GM04503 (cell line): Measurements from ENCODE around the gene LIPC.
A peak's percentile ranks its signal among the peaks of the same experiment; 100 is the strongest.

Experiments used
- DNase-seq: peaks from one replicate; pipeline ENCODE4 v3.0.0-alpha.2; 2012; ENCODE audit warnings: low read depth

The LIPC gene

DNA sequence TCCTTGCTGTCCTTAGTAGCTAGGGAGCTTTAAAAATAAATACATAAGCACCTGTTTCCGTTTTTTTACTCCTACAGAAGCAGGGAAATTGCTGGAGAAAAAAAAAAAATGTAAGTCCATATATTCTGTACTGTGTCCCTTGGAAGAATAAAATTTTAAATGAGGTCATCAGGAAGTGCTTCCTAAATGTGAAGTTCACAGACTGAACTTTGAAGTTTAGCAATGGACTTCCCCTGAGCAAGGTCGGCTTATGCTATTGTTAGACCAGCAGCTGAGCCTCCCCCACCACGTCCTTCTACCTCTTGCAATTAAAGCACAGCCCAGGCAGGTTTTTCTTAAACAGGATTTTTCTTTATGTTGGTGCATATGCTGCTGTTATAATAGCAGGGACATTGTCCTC, 26.3 kb downstream of the LIPC start:
- no peak for DNase-seq

DNA sequence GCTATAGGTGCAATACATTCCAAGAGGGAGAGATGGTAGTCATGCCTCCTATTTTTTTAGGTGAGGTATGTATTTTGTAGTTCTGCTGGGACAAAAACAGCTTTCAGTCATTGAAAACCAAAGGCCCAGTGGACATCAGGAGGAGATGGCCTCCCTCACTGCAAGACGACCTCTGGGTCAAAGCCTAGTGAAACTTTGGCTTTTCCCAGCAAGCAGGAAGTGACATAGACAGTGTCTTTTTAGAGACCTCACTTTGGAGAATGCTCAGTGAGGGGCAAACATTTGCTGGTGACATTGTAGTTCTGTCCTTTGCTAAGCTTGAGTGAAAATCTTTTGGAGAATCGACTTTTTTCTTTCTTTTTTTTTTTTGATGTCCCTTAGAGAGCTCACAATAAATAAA, 27.3 kb downstream of the LIPC start:
- DNase-seq = no peak

DNA sequence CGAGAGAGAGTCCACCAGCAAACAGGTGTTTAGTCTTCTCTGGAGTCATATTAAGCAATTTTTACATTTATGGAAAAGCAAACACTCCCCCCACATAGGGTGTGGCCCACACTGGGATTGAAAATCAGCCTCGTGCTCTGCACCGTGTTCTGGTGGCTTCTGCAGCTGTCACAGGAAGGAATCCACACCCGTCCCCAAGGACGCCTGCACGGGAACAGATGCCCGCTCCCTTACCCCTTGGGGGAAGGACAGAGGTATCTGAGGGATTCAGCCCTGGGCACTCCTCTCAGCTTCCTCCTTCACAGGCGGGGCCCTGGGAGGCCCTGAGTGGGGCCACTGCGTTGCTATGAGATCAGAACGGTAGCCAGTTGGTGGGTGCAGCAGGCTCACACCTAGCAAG, 27.8 kb downstream of the LIPC start:
- no peak for DNase-seq

DNA sequence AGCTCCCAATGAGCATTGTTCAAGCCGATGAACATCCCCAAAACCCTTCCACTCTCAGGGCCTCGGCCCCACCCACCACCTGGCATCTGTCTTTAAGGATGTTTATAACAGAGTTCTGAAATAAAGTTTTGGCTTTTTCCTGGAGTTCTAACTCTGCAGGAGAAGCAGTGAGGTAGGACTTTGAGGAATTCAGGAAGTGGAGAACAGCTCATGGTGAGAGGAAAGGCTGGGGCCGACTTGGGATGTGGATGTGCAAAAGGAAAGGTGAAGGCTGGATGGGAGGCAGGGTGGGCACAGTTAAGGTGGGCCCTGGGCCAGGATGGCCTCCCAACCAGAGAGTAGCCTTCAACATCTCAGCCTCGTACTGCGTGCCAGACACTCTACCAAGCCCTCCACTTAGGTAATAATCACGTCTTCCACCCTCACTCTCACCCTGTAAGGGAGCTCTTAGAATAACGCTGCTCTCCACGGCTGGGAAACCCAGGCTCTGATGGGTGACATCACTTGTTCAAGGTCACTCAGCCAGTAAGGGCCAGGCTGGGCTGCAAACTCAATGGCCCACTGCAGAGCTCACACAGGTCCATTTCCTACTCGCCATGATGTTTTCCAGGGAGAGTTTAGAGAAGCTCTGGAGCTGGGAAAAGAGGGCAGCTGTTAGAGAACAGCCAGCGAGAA, 28.5 kb downstream of the LIPC start:
- no peak for DNase-seq

DNA sequence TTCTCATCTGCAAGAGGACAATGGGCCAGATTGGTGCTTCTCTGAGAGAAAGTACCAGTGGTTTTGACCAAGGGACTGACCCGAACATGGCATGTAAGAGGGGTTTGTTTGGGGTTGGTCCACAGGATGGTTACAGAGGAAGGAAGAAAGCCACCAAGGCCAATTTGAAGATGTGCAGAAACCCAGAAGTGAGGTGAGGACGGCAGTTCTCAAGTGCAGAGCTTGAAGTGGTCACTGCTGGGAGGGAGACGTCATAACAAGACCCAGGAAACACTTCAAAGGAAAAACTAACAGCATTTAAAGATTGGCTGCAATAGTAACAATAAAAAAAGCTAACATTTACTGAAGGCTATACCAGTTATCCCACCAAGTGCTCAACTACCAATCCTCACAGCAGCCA, 29.1 kb downstream of the LIPC start:
- no peak for DNase-seq

DNA sequence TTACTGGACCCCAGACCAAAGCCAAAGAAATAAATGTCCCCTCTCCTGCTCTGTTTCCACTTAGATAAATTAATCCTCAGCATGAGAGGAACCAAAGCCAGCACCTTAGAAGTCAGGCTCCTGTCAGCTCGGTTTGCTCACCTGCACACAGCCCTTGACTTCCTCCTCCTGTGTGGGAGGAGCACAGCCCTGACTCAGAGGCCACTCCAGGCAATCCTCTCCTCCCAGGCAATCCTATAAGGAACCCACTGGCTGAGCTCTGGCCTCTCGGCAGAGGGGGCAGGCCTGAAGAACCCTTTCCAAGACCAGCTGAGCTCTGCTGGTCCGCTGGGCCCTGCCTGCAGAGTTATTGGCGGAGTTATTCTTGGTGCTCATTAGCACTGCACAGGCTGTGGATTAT, 30.8 kb downstream of the LIPC start:
- no peak for DNase-seq

DNA sequence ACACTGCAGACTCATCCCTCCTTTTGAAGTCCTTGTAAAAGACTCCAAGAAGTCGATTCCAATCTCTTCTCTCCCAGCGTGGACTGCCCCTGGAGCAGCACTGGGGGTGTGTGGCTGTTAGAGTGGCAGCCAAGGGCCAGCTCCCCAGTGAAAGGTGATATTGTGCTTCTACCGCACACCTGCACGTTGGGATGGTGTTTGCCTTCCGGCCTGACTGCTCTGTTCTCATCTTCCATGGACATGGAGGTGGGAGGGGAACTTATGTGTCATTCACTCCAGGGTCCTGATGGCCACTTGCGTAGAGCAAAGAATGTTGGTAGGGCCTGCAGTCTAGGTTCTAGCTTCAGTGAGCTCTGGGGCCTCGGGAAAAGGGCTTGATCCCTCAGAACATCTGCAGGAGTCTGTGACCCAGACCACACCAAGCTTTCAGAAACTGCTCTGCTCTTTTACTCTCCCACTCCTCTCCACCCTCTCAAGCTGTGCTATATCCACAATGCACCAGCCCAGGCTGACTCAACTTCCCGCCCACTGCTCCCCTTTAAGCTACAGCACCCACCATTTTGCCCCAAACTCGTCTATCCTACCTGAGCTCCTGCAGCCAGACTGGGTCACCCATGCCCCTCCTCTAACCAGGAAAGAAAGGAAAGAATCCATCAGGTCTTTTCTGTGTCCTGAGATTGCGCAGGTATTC, 31.3 kb downstream of the LIPC start:
- no peak for DNase-seq

DNA sequence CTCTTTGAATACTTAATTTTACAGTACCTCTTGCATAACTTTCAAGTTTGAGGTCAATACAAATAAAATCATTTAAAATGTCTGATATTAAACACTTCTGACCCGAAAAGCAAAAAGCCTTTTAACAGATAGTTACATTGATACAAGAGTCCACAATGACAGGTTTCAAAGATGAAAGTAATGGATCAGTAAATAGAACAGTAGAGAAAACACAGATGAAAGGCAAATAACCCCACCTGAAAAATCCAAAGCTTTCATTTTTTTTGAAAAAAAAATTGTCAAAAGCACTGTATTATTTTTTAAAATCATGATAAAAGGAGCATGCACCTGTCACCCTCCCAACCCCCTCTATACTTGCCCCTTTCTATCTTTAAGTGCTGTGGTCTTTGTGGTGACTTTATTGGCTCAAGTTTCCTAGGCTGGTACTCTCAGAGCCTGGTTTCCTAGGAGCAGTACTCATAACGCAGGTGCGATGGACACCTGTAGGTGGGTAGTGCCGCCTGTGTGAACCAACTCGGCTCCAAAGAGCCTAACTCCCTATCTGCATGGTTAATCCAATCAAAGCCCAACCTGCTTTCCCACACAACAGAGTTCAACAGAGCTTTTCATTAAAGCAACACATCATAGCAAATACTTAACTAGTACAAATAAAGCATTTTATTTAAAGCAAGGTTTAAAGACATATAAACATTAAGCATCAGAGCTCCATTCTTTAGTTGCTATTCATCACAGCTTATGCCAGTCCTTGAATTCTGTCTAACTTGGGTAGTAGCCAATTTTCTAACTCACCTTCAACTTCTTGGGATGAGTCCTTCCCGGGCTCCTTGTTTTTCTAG, 32.2 kb downstream of the LIPC start:
- DNase-seq = no peak

DNA sequence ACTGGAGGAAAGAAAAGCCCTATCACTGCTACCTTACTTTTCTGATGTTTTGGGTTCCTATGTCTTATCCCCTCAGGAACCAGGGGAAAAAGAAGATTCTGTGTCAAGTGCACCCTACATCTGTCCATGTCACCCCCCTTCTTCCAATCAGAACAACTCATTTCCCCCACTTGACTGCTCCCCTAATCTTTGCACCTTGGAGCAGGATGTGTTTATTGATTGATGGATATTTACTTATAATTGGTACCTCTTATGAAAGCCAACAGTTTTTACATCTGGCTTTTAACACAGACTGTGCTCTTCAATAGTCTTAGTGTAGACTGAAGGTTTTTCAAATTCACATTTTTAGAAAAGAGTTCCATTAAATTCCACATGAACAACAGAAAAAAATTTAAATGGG, 33.3 kb downstream of the LIPC start:
- DNase-seq = no peak

DNA sequence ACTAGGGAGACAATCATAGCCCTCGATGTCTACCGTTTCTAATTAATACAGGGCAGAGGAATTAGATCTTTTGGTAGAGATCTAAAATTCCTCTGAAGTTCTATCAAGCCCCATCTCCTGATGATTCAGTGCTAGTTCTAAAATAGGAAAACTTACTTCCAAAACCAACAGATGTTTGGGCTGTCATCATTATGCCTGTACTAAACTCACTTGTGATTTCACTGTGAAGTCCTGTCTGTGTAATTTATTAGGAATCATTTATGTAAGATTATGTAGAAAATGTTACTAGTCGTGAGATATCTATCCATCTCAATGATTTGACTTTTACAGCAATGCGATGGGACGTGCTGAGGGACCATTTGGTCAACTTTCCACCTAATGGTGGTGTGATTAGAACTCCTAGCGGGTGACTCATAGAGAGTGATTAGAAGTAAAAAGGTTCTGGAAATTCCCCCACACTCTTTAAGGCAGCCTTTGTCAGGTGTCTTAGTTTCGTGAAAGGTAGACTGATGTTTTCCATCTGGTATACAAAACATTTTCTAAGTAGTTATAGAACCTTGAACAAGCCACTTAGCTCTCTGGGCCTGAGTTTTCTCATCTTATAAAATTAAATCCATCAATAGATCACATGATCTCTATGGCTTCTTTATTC, 34.2 kb downstream of the LIPC start:
- DNase-seq = no peak

DNA sequence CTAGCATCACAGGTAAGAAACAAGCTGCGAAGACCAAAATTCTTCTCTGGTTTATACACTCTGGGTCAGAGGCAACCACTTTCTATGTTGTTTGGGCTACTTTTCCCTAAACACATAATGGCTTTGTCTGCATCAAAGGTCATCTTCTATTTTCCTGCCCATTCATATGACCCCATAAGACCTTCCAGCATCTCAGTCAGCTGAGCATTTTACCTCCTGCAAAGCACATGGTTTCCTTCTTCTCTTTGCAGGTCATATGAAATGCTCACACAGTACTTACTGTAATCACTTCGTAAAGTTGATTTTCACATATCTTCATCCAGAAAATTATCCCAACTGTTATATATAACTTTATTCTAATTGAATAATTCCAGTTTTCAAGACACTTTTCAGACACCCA, 34.8 kb downstream of the LIPC start:
- DNase-seq = no peak

DNA sequence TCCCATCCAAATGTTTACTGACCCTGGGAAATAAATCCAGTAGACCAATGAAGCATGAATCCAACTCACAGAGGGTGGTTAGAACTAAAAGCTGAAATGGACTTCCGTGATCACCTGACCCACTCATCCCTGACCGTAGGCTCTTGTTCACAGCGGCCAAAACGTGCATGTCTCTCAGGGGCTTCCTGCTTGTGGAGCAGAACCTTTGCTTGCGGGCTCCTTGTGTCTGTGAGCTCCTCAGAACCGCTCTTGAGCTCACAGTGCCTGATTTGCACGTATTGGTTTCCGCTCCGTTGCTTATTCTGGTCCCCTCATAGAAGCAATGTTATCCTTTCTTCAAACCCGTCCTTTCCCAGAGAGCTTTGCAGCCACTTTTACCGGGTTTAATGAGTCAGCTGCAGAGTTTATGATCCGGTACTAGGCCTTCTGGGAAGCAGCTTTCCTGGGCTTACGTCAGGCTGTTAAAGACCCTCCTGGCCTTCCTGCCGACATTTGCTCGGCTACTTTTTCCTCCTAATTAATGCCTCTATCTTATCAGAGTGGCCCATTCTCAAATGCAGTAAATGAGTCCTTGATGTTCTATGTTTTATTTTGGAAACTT, 35.4 kb downstream of the LIPC start:
- no peak for DNase-seq

DNA sequence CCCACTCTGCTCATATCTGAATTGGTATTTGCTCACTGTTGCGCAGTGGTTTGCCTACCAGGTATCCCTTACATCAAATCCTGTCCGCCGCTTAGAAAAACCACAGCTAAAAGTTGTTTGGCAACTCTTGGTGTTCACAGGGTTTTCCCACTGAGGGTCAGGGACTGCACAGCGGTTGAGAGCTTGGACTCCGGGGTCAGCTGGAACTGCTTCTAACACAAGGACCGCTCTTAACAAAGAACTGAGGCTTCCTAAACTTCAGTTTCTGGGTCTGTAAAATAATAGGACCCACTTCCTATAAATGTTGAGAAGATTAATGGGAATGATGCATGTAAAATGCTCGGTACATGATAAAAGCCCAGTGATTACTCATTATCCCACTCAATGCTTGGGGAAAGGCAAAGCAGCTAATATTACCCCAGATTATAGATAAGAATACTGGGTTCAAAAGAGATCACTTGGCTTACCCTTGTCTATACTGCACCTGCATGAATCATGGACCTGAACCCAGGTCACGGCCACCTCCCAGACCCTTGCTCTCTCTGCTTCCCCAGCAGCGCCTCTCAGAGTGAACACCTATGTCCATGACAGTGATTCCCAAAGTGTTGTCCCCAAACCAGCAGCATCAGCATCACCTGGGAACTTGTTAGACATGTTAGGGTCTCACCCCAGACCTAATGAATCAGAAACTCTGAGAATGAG, 36.1 kb downstream of the LIPC start:
- no peak for DNase-seq

DNA sequence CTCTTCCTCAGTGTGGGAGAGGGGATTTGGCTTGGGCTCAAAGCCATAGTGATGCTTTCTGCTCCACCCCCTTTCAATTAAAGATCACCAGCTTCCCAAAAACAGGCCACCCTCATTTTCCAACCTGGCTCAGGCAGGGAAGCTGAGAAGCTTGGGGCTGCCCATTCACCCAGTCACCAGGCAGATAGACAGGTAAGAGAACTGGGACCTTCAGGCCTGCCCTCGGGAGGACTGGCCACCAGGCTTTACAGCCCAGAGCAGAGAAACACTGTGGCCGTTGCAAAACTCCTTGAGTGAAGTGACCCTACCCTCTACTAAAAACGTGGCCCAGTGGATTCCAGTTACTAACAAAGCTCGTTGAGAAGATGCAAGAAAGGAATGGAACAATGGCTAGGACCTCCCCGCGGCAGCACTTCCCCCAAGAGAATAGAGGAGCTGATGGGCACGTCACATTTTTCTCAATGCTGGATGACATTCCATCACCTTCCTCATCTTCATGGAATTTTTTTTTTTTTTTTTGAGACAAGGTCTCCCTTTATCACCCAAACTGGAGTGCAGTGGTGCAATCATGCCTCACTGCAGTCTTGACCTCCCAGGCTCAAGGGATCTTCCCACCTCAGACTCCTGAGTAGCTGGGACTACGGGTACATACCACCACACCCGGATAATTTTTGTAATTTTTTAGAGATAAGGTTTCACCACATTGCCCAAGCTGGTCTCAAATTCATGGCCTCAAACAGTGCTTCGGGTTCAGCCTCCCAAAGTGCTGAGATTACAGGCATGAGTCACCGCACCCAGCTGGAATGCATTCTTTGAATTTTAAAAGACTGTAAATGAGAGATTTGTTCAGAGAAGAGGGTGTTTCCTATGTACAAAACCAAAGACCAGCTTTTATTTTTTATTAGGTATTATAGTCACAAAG, 37.9 kb downstream of the LIPC start:
- peak; percentile 82 for DNase-seq

DNA sequence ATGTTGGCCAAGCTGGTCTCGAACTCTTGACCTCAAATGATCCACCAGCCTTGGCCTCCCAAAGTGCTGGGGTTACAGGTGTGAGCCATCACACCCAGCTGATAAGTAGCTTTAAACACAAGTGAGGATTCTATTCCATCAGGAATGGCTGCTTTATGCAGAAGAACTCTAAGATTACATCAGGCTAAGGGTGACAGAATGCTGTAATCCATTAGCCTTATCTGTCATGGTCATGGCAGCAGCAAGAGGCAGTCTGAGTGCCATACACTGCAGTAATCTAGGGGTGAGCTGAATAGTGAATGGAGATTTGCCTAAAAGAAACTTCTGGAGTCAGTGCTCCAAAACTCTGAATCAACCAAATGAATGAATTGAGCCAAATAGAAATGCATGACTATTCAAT, 39.6 kb downstream of the LIPC start:
- no peak for DNase-seq

DNA sequence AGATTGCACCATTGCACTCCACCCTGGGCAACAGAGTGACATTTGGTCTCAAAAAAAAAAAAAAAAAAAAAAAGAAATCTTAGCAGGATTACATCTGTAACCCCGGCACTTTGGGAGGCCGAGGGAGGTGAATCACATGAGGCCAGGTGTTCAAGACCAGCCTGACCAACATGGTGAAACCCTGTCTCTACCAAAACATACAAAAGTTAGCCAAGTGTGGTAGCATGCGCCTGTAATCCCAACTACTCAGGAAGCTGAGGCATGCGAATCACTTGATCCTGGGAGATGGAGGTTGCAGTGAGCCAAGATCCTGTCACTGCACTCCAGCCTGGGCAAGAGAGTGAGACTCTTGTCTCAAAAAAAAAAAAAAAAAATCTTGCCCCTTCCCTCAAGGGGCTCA, 40.4 kb downstream of the LIPC start:
- no peak for DNase-seq

DNA sequence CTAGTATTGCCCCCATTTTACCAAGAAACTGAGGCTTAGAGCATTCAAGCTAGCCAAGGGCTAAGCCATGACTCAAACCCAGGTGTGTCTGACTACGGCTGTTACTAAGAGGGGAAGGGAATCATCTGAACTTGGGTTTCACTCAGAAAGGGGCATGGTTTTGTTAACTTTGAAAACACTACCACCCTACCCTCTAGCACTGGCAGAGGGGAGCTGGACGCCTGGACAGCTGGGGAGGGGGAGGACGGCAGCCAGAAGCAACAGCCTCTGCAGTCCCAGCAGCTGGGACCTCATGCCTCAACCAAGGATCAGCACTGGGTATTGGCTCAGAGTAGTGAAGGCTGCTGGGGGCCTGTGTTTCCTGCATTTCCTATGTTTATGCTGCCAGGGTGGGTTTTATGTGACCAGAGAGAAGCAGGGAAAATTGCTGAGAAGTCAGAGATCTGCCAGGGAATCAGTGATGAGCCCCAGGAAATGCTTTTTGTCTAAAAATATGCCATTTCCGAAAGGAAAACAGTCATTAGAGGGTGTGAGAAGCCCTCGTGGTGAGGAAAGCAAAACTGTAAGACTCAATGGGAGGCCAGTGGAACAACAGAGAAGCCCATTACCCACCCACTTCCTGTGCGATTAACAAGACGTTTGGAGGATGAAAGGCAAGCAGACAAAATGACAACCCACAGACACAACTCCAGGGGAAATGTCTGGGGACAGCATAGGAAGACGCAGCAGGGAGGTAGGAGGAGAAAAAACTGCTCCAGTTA, 41.2 kb downstream of the LIPC start:
- no peak for DNase-seq

DNA sequence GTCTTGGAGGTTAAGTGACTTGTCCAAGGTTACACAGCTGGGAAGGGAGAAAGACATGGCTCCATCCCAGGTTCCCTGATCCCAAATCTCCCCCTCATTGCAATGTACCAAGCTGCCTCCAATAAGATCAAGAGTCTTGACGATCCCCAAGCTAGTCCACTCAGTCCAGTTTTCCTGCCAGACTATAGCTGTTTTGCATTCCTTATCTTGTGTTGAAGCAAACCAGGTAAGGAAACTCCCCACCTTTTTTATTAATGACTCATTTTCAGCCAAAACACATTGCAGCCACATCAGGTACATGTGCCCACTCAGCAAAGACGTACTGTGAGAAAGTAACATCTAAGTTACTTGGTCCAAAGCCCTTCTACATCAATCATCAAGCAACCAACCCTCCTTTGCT, 41.9 kb downstream of the LIPC start:
- DNase-seq = peak; percentile 51

DNA sequence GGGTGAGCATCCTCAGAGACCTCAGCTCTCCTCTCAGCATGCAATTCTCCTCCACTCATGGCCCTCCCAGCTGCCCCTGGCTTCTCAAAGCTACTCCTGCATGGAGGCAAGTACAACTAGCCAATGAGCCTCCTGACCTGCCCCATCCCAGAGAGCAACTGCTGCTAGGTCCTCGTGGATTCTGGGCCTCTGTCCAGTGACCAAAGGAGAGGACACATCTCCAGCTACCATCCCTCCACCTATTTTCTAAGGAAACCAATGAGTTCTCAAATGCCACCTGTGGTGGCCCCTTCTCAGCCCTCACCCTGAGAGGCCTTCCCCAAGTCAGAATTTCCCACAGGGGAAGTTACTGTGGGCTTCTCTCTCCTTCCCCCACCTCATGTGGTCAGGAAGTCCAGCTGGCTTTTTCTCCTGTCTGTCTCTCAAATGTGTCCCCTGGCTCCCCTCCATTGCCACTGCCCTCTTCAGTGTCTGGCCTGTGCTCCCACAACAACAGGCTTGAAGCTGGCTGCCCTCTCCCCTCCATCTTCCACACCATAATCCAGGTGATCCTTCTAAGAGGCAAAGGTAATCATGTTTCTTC, 43.0 kb downstream of the LIPC start:
- no peak for DNase-seq
